BLaER1 (cell line): ENCODE results near the gene EIF2B1.

Experiments used
- H3K27ac ChIP-seq: shearing (Covaris generic); formaldehyde crosslinking; 2 replicates; pipeline ENCODE4 v1.8.1; 2022
- H3K27me3 ChIP-seq: shearing (Covaris generic); formaldehyde crosslinking; 2 replicates; pipeline ENCODE4 v1.8.1; 2022
- H3K36me3 ChIP-seq: shearing (Covaris generic); formaldehyde crosslinking; 2 replicates; pipeline ENCODE4 v1.8.1; 2022
- H3K4me1 ChIP-seq: shearing (Covaris generic); formaldehyde crosslinking; 2 replicates; pipeline ENCODE4 v1.8.1; 2022
- H3K4me2 ChIP-seq: shearing (Covaris generic); formaldehyde crosslinking; 2 replicates; pipeline ENCODE4 v1.8.1; 2022
- H3K4me3 ChIP-seq: shearing (Covaris generic); formaldehyde crosslinking; 2 replicates; pipeline ENCODE4 v1.8.1; 2022
- H3K9ac ChIP-seq: shearing (Covaris generic); formaldehyde crosslinking; 2 replicates; pipeline ENCODE4 v1.8.1; 2022
- H3K9me3 ChIP-seq: shearing (Covaris generic); formaldehyde crosslinking; 2 replicates; pipeline ENCODE4 v1.8.1; 2022
- H4K20me1 ChIP-seq: shearing (Covaris generic); formaldehyde crosslinking; 2 replicates; pipeline ENCODE4 v1.8.1; 2022
- Cebpa-rat ChIP-seq: shearing (Covaris generic); IDR thresholded peaks from 2 replicates; pipeline ENCODE4 v1.8.1; 2022

The EIF2B1 gene

DNA sequence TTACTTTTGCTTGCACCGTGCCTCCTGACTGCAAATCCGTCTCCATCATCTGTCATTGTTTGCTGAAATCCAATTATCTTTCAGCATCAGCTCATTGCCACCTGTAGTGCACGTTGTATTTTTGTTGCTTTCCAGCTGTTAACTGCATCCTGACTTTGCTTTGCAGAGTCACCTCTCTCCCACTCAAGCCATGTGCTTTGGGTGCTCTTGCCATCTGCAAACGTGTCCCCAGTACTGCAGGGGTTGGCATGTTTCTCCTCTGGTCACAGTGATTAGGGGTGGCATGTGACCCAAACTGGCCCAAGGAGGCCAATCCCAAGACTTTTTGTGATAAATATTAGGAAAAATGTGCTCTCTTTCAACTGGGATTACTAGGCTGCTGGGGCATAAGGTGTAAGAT lies 59.6 kb downstream of the EIF2B1 start:
- no peaks in the 10 kb centered on the region for H3K27me3 ChIP-seq
- H3K4me3 ChIP-seq: no peak overlapping the region
- no peaks in the 10 kb centered on the region for H3K9me3 ChIP-seq
- H3K4me1 ChIP-seq: 0 out of 2 replicates have a peak, but pooled peaks cover 4% of the 10 kb centered on the region
- no peak overlapping the region for H3K27ac ChIP-seq
- no peak overlapping the region for H3K4me2 ChIP-seq
- TF ChIP-seq Cebpa-rat: no peak
- no peaks in the 10 kb centered on the region for H4K20me1 ChIP-seq
- H3K36me3 ChIP-seq: peaks cover 16% of the 10 kb centered on the region; the same call in 1 of the 2 replicates
- no peak overlapping the region for H3K9ac ChIP-seq

DNA sequence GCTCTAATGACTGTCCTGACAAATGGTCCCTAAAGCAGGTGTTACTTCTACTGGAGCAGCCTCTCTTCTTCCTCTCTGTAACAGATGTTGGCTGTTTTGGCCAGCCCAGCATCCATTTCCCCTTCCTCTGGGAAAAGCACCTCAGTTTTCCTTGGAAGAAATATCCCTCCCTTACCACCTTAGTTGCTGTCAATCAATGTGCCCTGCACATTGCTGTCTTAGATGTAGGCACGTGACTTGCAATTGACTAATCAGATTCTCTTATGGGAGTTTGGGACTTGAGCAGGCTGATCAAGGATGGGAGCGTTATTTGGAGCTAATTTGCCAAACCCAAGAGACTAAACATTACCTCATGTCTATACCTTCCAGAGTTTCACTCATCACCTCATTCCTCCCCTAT lies 61.1 kb downstream of the EIF2B1 start:
- Histone ChIP-seq H3K36me3 (peaks cover 14% of the 10 kb centered on the region; the same call in 1 of the 2 replicates), H3K4me2 (no peak overlapping the region), H3K27me3 (no peaks in the 10 kb centered on the region), H4K20me1 (no peaks in the 10 kb centered on the region), H3K9me3 (no peaks in the 10 kb centered on the region), H3K4me1 (0 out of 2 replicates have a peak, but pooled peaks cover 4% of the 10 kb centered on the region), H3K9ac (no peak overlapping the region), H3K27ac (no peak overlapping the region), H3K4me3 (no peak overlapping the region)
- no peak for TF ChIP-seq Cebpa-rat

DNA sequence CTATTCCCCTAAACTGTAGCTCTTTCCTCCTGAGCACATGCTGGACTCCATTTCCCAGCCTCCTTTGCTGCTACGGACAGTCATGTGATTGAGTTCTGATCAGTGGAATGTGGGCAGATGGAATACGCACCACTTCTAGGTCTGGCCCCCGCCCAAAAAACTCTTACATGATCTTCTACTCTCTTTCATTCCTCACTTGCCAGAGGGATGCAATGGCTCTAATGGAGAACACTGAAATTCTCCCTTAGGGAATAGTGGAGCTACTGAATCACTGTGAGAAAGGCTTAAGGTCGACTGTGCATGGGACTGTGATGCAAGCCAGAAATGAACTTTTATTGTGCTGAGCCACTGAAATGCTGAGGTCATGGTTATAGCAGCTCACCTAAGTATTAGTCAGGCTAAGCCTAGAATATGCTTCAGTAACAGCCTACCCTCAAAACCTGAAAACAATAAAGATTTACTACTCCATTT lies 62.1 kb downstream of the EIF2B1 start:
- H3K9me3 ChIP-seq: no peaks in the 10 kb centered on the region
- H3K27me3 ChIP-seq: no peaks in the 10 kb centered on the region
- no peak overlapping the region for H3K4me3 ChIP-seq
- no peaks in the 10 kb centered on the region for H4K20me1 ChIP-seq
- H3K4me2 ChIP-seq: no peak overlapping the region
- H3K27ac ChIP-seq: no peak overlapping the region
- TF ChIP-seq Cebpa-rat: no peak
- H3K4me1 ChIP-seq: 0 out of 2 replicates have a peak, but pooled peaks cover 4% of the 10 kb centered on the region
- H3K36me3 ChIP-seq: 0 out of 2 replicates have a peak, but pooled peaks cover 5% of the 10 kb centered on the region
- H3K9ac ChIP-seq: no peak overlapping the region
